Transverse colon (tissue), 4 donors: Measurements from ENCODE around the gene ISYNA1. TPM values are rescaled to one million over a fixed set of nuclear protein-coding genes. Genes with fewer than 3 reads are reported as not detected.
A peak's percentile ranks its signal among the peaks of the same experiment; 100 is the strongest.

Experiments
- DNase-seq: peaks from one replicate; pipeline ENCODE4 v3.0.0-alpha.2; 2019
- H3K27ac ChIP-seq, 4 donors: fragments of 200-600 bp; sonication (generic); 2 replicates each; pipeline ENCODE4 v1.5.1; 2016 to 2018; ENCODE audit warnings: inconsistent platforms in 4 of 4
- H3K27me3 ChIP-seq: fragments of 200-600 bp; sonication (generic); 2 replicates; pipeline ENCODE4 v1.5.1; 2017; ENCODE audit warnings: inconsistent platforms
- H3K36me3 ChIP-seq, 4 donors: fragments of 200-600 bp; sonication (generic); 2 replicates each; pipeline ENCODE4 v1.5.1; 2017 to 2019; ENCODE audit warnings: inconsistent platforms in 4 of 4
- H3K4me1 ChIP-seq, 4 donors: fragments of 200-600 bp; sonication (generic); 2 replicates each; pipeline ENCODE4 v1.5.1; 2017 to 2020; ENCODE audit warnings: inconsistent platforms in 4 of 4
- H3K4me3 ChIP-seq, 4 donors: fragments of 200-600 bp; sonication (generic); 1 replicate in 1 of 4; 2 replicates in 3 of 4; pipeline versions ENCODE4 v1.5.1 to v1.6.1; 2017 to 2019; ENCODE audit warnings: inconsistent platforms in 4 of 4
- H3K9me3 ChIP-seq, 2 donors: fragments of 200-600 bp; sonication (generic); 2 replicates each; pipeline ENCODE4 v1.5.1; 2017 to 2019; ENCODE audit warnings: inconsistent platforms in 2 of 2
- EP300 ChIP-seq: sonication (generic); formaldehyde crosslinking; IDR thresholded peaks from one replicate; pipeline ENCODE4 v1.6.1; 2017; ENCODE audit warnings: antibody characterized with exemption, low read depth
- POLR2A ChIP-seq: fragments of 450-650 bp; IDR thresholded peaks from one replicate; pipeline ENCODE4 v1.6.1; 2016; ENCODE audit warnings: antibody characterized with exemption, mild to moderate bottlenecking, moderate library complexity
- POLR2AphosphoS5 ChIP-seq, 3 donors: sonication (generic); formaldehyde crosslinking; IDR thresholded peaks; one replicate each; pipeline ENCODE4 v1.6.1; 2016; ENCODE audit warnings: antibody characterized with exemption in 3 of 3
- WGBS, 2 donors: methylation state at CpG; one replicate each; pipeline ENCODE4 v1.1.5; 2018; ENCODE audit warnings: low coverage in 1 of 2; 5-methylcytosine and 5-hydroxymethylcytosine counted together
- in situ Hi-C, 4 donors: fragments of 200-750 bp; cut with MboI; loops; one replicate each; pipeline versions ENCODE4 v1.15.0 to v1.15.1; 2017; ENCODE audit warnings: low sequenced_read_pairs in 3 of 4, low pct_ligation_motif_present in 1 of 4, low pct_unique_long_range_greater_than_20kb in 1 of 4
- intact Hi-C: fragments of 100-400 bp; cut with DNase I; formaldehyde crosslinking; loops from one replicate; pipeline ENCODE4 v1.15.1; 2023; ENCODE audit warnings: low total_unique reads
- total RNA-seq, 4 donors: library from RNA; depleted of rRNA; stranded (reverse); fragments of >200 nt; gene quantifications; one replicate each; pipeline ENCODE4 v1.1.0, GENCODE V29; 2016
- TF ChIP-seq, protein P1 (sequence below), 5 experiments: fragments of 200-600 bp in 3 of 5; fragments of 450-650 bp in 2 of 5; sonication (generic) in 3 of 5; IDR thresholded peaks; 1 replicate in 2 of 5; 2 replicates in 3 of 5; pipeline ENCODE4 v1.5.1; 2016 to 2017; ENCODE audit warnings: antibody characterized with exemption in 5 of 5, inconsistent platforms in 3 of 5, mild to moderate bottlenecking in 2 of 5, moderate library complexity in 1 of 5

ISYNA1 gene
- total RNA-seq, 4 donors from 2014 or later: 3.0 to 15.1 (median 8.8) TPM

DNA sequence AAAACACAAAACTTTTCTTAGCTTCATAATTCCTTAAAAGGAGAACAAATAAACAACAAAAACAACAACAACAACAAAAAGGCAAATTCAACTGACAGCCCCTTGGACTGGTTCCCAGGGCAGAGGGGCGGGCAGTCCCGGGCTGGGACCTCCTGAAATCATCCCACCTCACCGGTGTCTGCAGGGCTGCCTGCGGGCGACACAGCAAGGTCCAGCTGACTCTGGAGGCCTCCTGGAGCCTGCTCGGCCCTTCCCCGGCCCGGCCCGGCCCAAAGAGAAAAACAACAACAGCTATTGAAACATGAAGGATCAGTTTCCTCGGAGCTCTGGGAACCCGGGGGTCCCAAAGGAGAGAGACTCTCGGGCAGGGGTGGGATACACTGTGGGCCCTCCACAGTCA, 5.0 kb upstream of the ISYNA1 start:
- no peaks in the 10 kb centered on the region for H3K9me3 ChIP-seq
- 86% methylated on average over 11 of the region's 12 CpGs; no CpG with 5 or more reads in 1 of the 2 donors for WGBS, 2 donors
- H3K36me3 ChIP-seq: peaks cover 0 to 31% (median 12%) of the 10 kb centered on the region in 4 donors
- no peak overlapping the region for H3K27ac ChIP-seq
- DNase-seq: no peak
- H3K4me1 ChIP-seq: peaks cover 10 to 19% (median 15%) of the 10 kb centered on the region in 4 donors
- intact Hi-C loops: loop anchor here (10.0 kb wide), 1 partner anchor 412 kb away; no protein-coding TSS in a partner anchor
- TF ChIP-seq POLR2A: no peak
- TF ChIP-seq, protein P1, sequence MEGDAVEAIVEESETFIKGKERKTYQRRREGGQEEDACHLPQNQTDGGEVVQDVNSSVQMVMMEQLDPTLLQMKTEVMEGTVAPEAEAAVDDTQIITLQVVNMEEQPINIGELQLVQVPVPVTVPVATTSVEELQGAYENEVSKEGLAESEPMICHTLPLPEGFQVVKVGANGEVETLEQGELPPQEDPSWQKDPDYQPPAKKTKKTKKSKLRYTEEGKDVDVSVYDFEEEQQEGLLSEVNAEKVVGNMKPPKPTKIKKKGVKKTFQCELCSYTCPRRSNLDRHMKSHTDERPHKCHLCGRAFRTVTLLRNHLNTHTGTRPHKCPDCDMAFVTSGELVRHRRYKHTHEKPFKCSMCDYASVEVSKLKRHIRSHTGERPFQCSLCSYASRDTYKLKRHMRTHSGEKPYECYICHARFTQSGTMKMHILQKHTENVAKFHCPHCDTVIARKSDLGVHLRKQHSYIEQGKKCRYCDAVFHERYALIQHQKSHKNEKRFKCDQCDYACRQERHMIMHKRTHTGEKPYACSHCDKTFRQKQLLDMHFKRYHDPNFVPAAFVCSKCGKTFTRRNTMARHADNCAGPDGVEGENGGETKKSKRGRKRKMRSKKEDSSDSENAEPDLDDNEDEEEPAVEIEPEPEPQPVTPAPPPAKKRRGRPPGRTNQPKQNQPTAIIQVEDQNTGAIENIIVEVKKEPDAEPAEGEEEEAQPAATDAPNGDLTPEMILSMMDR (IDR thresholded peaks at IDR 0.05): no peak
- TF ChIP-seq POLR2AphosphoS5 (IDR thresholded peaks at IDR 0.05): no peak
- no peak for TF ChIP-seq EP300
- in situ Hi-C loops: loop anchor here in 1 of 4 donors (10.0 kb wide), 1 partner anchor 412 kb away; no protein-coding TSS in a partner anchor
- H3K4me3 ChIP-seq: no peak overlapping the region
- peaks cover 6% of the 10 kb centered on the region for H3K27me3 ChIP-seq

DNA sequence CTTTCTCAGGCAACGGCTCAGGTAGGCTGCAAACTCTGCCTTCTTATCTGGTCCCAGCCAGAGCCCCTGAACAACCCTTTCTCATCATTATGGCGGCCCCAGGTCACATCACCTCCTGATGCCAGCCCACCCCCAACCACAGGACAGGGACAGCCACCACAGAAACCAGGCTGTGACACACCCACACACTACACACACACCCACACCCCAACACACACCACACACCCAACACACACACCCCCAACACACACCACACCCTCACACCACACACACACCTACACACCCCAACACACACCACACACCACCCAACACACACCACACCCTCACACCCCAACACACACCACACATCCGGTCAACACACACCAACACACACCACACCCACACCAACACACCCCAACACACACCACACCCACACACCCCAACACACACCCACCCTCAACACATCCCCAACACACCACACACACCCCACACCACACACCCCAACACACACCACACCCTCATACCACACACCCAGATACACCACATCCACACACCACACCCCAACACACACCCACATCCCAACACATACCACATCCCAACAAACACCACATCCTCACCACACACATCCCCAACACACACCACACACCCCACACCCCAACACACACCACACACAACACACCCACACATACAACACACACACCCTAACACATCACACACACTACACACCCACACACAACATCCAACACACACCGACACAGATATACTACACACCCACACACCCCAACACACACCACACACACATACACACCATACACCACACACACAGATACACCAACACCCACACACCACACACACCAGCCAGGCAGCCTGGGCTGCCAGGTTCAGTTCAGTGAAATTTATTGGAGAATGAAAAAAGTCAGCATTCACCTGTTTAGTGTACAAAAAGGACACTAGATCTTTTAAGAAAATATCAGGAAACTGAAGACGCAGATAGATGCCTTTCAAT, 4.2 kb upstream of the ISYNA1 start:
- Histone ChIP-seq H3K4me3 (no peak overlapping the region), H3K4me1 (peaks cover 14 to 27% (median 23%) of the 10 kb centered on the region in 4 donors), H3K9me3 (no peaks in the 10 kb centered on the region), H3K27ac (no peak overlapping the region), H3K36me3 (peaks cover 0 to 31% (median 12%) of the 10 kb centered on the region in 4 donors), H3K27me3 (peaks cover 13% of the 10 kb centered on the region)
- in situ Hi-C loops: loop anchor here in 1 of 4 donors (10.0 kb wide), 1 partner anchor 413 kb away; no protein-coding TSS in a partner anchor
- intact Hi-C loops: loop anchor here (10.0 kb wide), 1 partner anchor 413 kb away; no protein-coding TSS in a partner anchor
- TF ChIP-seq EP300 (no peak), POLR2AphosphoS5 (IDR thresholded peaks at IDR 0.05) (no peak), POLR2A (no peak)
- no peak for DNase-seq
- WGBS, 2 donors: 64 to 77% methylated on average over 2 to 5 of the region's 5 CpGs

DNA sequence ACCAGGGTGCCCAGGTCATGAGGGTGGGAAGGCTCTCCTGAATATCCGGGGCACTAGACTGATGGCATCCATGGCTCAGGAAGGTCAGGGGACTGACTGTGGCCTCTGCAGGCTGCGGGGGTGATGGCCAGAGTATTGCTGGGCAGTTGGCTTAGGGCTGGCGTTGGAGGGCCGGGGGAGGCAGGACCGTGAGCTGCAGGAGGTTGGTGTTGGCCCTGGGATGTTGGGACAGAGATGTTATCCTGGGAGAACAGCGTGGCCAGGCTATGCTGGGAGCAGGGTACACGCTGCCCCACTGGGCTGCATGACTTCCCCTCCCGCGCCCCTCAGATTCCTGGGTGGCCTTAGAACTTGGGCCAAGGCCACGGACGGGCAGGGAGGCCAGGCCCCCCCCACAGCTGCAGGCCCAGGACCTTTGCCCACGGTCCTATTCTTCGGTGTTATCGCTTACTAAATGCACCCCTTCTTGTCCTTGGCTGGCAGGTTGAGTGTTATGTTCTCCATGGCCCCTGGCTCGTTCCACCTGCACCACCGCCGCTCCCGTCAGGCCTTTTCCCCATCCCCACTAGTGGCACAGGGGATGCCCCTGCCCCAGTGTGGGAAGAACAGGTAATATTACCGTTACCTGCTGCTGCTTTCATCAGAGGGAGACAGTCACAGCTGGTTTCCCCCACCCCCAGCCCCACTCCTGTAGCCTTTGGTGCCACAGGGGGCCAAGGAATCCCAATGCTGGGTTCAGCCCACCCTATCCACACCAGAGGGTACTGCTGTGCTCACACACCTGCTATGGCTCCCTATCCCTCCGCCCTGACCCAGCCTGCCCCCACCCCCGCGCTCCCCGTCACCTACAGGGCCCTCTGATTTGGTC, 3.2 kb upstream of the ISYNA1 start:
- Histone ChIP-seq H3K4me3 (no peak overlapping the region), H3K27ac (no peak overlapping the region), H3K9me3 (no peaks in the 10 kb centered on the region), H3K4me1 (peaks cover 15 to 35% (median 30%) of the 10 kb centered on the region in 4 donors), H3K36me3 (peaks cover 0 to 23% (median 11%) of the 10 kb centered on the region in 4 donors), H3K27me3 (peaks cover 13% of the 10 kb centered on the region)
- WGBS, 2 donors: 79% methylated on average over 23 of the region's 23 CpGs; no CpG with 5 or more reads in 1 of the 2 donors
- TF ChIP-seq, protein P1 (IDR thresholded peaks at IDR 0.05): no peak
- TF ChIP-seq EP300 (no peak), POLR2AphosphoS5 (IDR thresholded peaks at IDR 0.05) (no peak), POLR2A (no peak)
- DNase-seq: no peak
- in situ Hi-C loops (loop anchor here in 1 of 4 donors (10.0 kb wide), 1 partner anchor 414 kb away; no protein-coding TSS in a partner anchor), intact Hi-C loops (loop anchor here (10.0 kb wide), 1 partner anchor 414 kb away; no protein-coding TSS in a partner anchor)

DNA sequence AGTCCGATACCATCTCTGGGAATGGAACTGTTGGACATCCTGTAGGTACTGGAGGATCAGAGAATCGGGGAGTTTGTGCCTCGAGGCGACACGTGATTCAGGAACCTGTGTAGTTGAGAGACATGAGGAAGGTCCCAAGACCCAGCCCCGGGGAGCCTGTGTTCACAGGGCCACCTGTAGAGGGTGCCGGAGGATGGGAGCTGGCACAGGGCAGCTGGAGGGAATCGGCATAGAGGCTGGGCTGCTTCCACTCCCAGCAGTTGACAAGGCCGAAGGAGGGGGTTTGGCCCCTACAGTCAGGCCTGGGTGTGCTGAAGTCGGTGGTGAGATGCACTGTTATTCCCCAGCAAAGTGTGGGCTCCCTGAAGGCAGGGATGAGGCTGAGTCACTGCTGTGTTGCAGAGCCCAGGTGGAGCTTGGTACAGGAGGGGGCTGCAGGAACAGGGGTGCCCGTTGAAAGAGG, 2.5 kb upstream of the ISYNA1 start:
- in situ Hi-C loops: loop anchor here in 1 of 4 donors (10.0 kb wide), 1 partner anchor 414 kb away; no protein-coding TSS in a partner anchor
- DNase-seq: no peak

More for the DNA sequence above, 2.5 kb upstream of the ISYNA1 start:
- WGBS, 2 donors: 42% methylated on average over 11 of the region's 11 CpGs; no CpG with 5 or more reads in 1 of the 2 donors
- peaks cover 13% of the 10 kb centered on the region for H3K27me3 ChIP-seq
- TF ChIP-seq EP300: no peak
- TF ChIP-seq, protein P1 (IDR thresholded peaks at IDR 0.05): peak in 2 of 5 experiments; percentile 21 to 23
- no peak for TF ChIP-seq POLR2A
- TF ChIP-seq POLR2AphosphoS5 (IDR thresholded peaks at IDR 0.05): no peak
- H3K27ac ChIP-seq: no peak overlapping the region
- no peaks in the 10 kb centered on the region for H3K9me3 ChIP-seq
- peaks cover 0 to 17% (median 8%) of the 10 kb centered on the region in 4 donors for H3K36me3 ChIP-seq
- peaks cover 15 to 31% (median 26%) of the 10 kb centered on the region in 4 donors for H3K4me1 ChIP-seq
- no peak overlapping the region for H3K4me3 ChIP-seq
- intact Hi-C loops: loop anchor here (10.0 kb wide), 1 partner anchor 414 kb away; no protein-coding TSS in a partner anchor
